NCI-H2081 treated with DMSO at 0.1 percent for 48 hours (cell line): ENCODE results near the gene PBLD.
"Not testable (repeated sequence)": the region's sequence is repeated elsewhere in the genome, so short reads cannot be mapped to it uniquely, and the experiment has no call there.

Experiments used
- DNase-seq: peaks from one replicate; lab custom pipeline; 2025; lab: John Stamatoyannopoulos, UW

Gene PBLD

GRCh38 chr10:68278906-68279753, 53.6 kb downstream of the PBLD start:
- DNase-seq, result not testable (repeated sequence)

- DNase-seq, result not testable (repeated sequence)
Measured at GRCh38 chr10:68277814-68278213, 54.9 kb downstream of the PBLD start.

DNA sequence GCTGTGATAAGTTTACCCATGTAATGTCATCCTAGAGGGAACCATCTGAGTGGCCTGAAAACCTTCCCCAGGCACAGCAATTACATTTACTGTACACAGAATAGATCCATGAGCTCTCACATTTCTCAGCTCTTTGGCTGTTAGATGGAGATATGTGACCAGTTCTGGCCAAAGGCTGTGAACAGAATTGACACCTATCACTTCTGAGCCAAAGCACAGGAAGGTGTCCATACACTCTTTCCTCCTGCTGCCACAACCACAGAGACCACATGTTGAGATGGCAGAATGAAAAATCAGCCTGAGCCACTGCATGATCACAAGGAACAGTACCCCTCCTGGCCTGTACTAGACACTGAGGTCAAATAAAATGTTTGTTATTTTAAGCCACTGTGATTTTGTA, 56.5 kb downstream of the PBLD start:
- no peak for DNase-seq

GRCh38 chr10:68275600-68276126, 57.1 kb downstream of the PBLD start:
- no peak for DNase-seq

GRCh38 chr10:68272833-68273232, 59.9 kb downstream of the PBLD start:
- DNase-seq, result no peak

DNA sequence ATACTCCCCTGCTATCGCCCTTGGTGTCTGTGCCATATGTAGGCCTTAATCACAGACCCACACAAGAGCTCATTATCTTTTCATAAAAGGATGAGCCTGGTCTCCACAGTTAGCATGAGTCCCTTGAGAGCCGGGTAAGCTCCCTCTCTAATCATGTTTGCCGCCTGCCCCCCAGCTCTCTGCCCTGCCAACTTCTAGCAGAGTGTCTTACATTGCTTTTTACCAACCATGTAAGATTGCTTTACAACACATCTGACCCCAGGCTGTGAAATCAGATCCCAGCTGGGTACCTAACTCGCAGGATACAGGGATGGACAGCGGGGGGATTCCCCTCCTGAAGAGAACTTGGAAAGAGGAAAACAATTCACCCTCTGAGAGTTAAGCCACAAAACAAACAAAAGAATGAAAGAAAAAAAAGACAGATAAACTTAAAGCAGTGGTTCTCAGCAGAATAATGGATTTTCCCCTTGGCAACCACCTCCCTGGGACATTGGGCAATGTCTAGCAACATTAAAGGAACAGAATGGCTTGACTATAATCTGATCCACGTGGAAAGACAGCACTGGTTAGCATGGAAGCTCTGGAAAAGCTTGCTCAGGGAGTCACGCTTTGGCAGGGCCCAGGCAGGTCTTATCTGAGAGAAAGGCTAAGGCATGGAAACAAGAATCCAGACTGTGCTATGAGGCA, 61.4 kb downstream of the PBLD start:
- DNase-seq, result no peak

GRCh38 chr10:68269562-68270290, 63.0 kb downstream of the PBLD start:
- no peak for DNase-seq

GRCh38 chr10:68261132-68261856, 71.4 kb downstream of the PBLD start:
- no peak for DNase-seq

- no peak for DNase-seq
Measured at GRCh38 chr10:68253346-68253745, 79.4 kb downstream of the PBLD start.

- DNase-seq, result no peak
Measured at GRCh38 chr10:68251625-68252495, 80.9 kb downstream of the PBLD start.

DNA sequence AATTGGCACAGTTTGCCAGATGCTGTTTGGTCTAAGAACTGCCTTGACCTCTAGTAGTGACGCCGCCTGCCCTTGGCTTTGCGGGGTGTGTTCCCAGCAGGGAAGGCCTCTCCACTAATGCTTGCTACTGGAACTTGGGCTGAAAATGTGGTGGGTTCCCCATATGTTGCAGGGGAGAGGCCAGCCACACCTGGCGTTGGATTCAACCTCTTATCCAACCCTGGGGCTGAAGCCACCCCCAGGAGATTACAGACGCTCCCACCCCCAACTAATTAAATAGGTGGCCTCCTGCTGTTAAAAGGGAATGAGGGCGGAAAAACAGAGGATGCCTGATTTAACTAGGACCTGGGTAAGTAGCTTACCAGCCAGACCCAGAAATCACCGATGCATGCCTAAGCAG, 81.6 kb downstream of the PBLD start:
- no peak for DNase-seq

- DNase-seq, result no peak
Measured at GRCh38 chr10:68249297-68249696, 83.4 kb downstream of the PBLD start.

GRCh38 chr10:68247931-68248330, 84.8 kb downstream of the PBLD start:
- DNase-seq, result no peak

GRCh38 chr10:68246397-68246796, 86.3 kb downstream of the PBLD start:
- not testable (repeated sequence) for DNase-seq

DNA sequence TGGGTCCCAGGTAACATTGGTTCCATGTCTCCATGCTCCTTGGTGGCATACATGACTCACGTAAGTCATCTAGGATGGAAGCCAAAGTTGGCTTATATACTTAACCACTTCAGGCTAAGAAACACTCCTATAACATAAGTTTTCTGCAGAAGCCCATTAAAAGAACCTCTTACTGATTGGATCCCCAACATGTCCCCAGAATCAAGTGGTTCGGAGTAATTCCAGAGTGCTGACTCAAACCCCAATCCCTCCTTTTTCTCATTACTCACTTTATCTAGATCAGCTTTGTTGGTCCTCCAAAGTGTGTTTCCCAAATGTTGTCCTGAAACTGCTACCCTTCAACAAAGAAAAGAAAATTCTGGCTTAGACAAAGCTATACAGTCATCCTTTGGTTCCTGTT, 90.7 kb downstream of the PBLD start:
- no peak for DNase-seq

GRCh38 chr10:68239596-68240150, 93.1 kb downstream of the PBLD start:
- DNase-seq, result no peak

GRCh38 chr10:68239069-68239468, 93.7 kb downstream of the PBLD start:
- no peak for DNase-seq

- no peak for DNase-seq
Measured at GRCh38 chr10:68238371-68238770, 94.4 kb downstream of the PBLD start.

GRCh38 chr10:68237173-68237572, 95.6 kb downstream of the PBLD start:
- DNase-seq, result no peak

DNA sequence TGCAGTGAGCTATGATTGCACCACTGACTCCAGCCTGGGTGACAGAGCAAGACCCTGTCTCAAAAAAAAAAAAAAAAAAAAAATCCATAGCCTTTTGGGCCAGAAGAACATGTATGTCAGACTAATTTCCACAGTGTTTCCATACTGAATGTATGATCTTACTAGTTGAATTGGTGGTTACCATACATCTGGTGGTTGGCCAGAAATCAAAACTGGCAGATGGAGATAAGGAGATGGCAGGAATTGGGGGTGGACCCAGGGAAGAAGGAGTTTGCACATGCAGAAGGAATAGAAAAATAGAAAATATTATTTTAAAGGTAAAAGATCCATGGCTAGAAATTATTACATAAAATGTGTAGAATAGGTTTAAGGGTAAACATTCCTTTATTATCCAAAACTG, 97.1 kb downstream of the PBLD start:
- DNase-seq, result no peak

- DNase-seq, result no peak
Measured at GRCh38 chr10:68235111-68235510, 97.6 kb downstream of the PBLD start.
